T-helper 1 cell treated with Interleukin-12 subunit alpha and Interleukin-12 subunit beta and Interleukin-4 antibody, amounts not matched to agents 30 μg/mL and 1 μg/mL, for 36 hours (primary cell): ENCODE results near the gene OR8B12.

Experiments
- H3K27ac Mint-ChIP-seq: one replicate; pipeline ENCODE4 v1.8.0; 2021; ENCODE audit warnings: mild to moderate bottlenecking, mixed read lengths
- H3K27me3 Mint-ChIP-seq: one replicate; pipeline ENCODE4 v1.8.0; 2021; ENCODE audit warnings: low read depth, mixed read lengths
- H3K36me3 Mint-ChIP-seq: one replicate; pipeline ENCODE4 v1.8.0; 2021; ENCODE audit warnings: low read depth, mixed read lengths
- H3K4me1 Mint-ChIP-seq: one replicate; pipeline ENCODE4 v1.8.0; 2021; ENCODE audit warnings: low read depth, mixed read lengths
- H3K4me3 Mint-ChIP-seq: one replicate; pipeline ENCODE4 v1.8.0; 2021; ENCODE audit warnings: mild to moderate bottlenecking, moderate library complexity, mixed read lengths
- H3K9me3 Mint-ChIP-seq: one replicate; pipeline ENCODE4 v1.8.0; 2021; ENCODE audit warnings: mixed read lengths

OR8B12 gene

GRCh38 chr11:124499711-124500110 lies 43.7 kb downstream of the OR8B12 start:
- Mint-ChIP-seq H3K9me3 (no peaks in the 10 kb centered on the region), H3K36me3 (no peaks in the 10 kb centered on the region), H3K4me1 (no peaks in the 10 kb centered on the region), H3K27me3 (peaks cover under 1% of the 10 kb centered on the region), H3K4me3 (no peak overlapping the region), H3K27ac (no peak overlapping the region)

GRCh38 chr11:124493016-124493655 lies 50.3 kb downstream of the OR8B12 start:
- no peaks in the 10 kb centered on the region for H3K9me3 Mint-ChIP-seq
- H3K36me3 Mint-ChIP-seq: no peaks in the 10 kb centered on the region
- no peak overlapping the region for H3K4me3 Mint-ChIP-seq
- peaks cover 3% of the 10 kb centered on the region for H3K27me3 Mint-ChIP-seq
- no peak overlapping the region for H3K27ac Mint-ChIP-seq
- no peaks in the 10 kb centered on the region for H3K4me1 Mint-ChIP-seq
